AG04450 (cell line): ENCODE data around the gene SRPRA. TPM values are rescaled to one million over a fixed set of nuclear protein-coding genes. Genes with fewer than 3 reads are reported as not detected.
A peak's percentile ranks its signal among the peaks of the same experiment; 100 is the strongest.

Experiments
- CTCF ChIA-PET: fragments of 300-600, 350-600 bp; formaldehyde crosslinking; extraction: SDS; loops from one replicate; lab custom pipeline; 2022; ENCODE audit warnings: antibody characterized with exemption, inconsistent platforms; lab: Charles Lee
- POLR2A ChIA-PET: fragments of 350-600 bp; formaldehyde crosslinking; extraction: SDS; loops from one replicate; lab custom pipeline; 2021; ENCODE audit warnings: antibody characterized with exemption, inconsistent platforms; lab: Yijun Ruan, JAX
- DNase-seq: peaks from one replicate; pipeline ENCODE4 v3.0.0-alpha.2; 2011; ENCODE audit warnings: low read depth, low spot score
- H3K27ac ChIP-seq: one replicate; pipeline ENCODE4 v1.5.1; 2012; ENCODE audit warnings: low read depth, low read length, control low read depth
- H3K27me3 ChIP-seq: one replicate; pipeline ENCODE4 v1.6.0; 2012; ENCODE audit warnings: low read length; ENCODE audit not compliant: control insufficient read depth, insufficient read depth
- H3K4me3 ChIP-seq: 2 replicates; pipeline ENCODE4 v1.5.1; 2011; ENCODE audit warnings: mild to moderate bottlenecking, low read depth, low read length, control low read depth
- H3K9me3 ChIP-seq: 2 replicates; pipeline ENCODE4 v1.5.1; 2012; ENCODE audit warnings: low read length; ENCODE audit not compliant: control insufficient read depth, insufficient read depth
- polyA plus RNA-seq: library from polyadenylated mRNA; depleted of rRNA; stranded (reverse); fragments of >200 nt; gene quantifications from 2 replicates; pipeline ENCODE4 v1.2.3, GENCODE V29; 2011
- TF ChIP-seq, protein P1 (sequence below): IDR thresholded peaks from 2 replicates; pipeline ENCODE4 v1.5.1; 2011; ENCODE audit warnings: low read depth, low read length, control low read depth, inconsistent platforms

Gene SRPRA
- polyA plus RNA-seq, 1 experiment, result 124 TPM

- CTCF ChIA-PET, result interaction anchor here (1.1 to 3.0 kb wide), 3 partner anchors 14 to 413 kb away, joined by 4 to 19 read pairs (median 4); no protein-coding TSS in a partner anchor
- Histone ChIP-seq H3K4me3 (peak within 1 kb of the TSS; percentile 92), H3K27me3 (no peaks in the 10 kb centered on the region), H3K27ac (peak within 1 kb of the TSS; percentile 93), H3K9me3 (peaks cover 3% of the 10 kb centered on the region; the same call in 1 of the 2 replicates)
- peak; percentile 60 for DNase-seq
- TF ChIP-seq, protein P1, sequence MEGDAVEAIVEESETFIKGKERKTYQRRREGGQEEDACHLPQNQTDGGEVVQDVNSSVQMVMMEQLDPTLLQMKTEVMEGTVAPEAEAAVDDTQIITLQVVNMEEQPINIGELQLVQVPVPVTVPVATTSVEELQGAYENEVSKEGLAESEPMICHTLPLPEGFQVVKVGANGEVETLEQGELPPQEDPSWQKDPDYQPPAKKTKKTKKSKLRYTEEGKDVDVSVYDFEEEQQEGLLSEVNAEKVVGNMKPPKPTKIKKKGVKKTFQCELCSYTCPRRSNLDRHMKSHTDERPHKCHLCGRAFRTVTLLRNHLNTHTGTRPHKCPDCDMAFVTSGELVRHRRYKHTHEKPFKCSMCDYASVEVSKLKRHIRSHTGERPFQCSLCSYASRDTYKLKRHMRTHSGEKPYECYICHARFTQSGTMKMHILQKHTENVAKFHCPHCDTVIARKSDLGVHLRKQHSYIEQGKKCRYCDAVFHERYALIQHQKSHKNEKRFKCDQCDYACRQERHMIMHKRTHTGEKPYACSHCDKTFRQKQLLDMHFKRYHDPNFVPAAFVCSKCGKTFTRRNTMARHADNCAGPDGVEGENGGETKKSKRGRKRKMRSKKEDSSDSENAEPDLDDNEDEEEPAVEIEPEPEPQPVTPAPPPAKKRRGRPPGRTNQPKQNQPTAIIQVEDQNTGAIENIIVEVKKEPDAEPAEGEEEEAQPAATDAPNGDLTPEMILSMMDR, result no peak
- POLR2A ChIA-PET, result interaction anchor here (0.6 to 1.0 kb wide), 5 partner anchors 10 to 163 kb away, joined by 3 to 14 read pairs (median 3); no protein-coding TSS in a partner anchor
Measured at GRCh38 chr11:126303623-126304456, 35.1 kb upstream of the SRPRA start, which contains the start of gene DCPS. TSS of gene DCPS (plus strand) at chr11:126304060. CDS start at chr11:126304081, 21 bp downstream.

DNA sequence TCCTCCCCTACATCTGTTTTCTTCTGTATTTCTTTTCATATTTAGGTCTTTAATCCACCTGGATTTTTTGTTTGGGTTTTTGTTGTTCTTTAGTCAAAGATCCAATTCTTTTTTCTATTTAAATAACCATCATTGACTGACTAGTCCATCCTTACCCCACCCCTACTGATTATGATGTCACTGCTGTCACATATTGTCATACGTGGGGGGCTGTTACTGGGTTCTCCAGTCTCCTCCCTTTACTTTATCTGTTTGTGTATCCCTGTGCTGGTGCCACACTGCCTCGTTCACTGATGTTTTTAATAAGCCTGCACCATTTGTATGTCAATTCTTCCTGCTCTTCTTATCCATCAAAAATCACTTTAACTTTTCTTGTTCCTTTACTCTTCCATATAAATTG lies 28.3 kb upstream of the SRPRA start:
- CTCF ChIA-PET, result no interaction called here
- TF ChIP-seq, protein P1, result no peak

DNA sequence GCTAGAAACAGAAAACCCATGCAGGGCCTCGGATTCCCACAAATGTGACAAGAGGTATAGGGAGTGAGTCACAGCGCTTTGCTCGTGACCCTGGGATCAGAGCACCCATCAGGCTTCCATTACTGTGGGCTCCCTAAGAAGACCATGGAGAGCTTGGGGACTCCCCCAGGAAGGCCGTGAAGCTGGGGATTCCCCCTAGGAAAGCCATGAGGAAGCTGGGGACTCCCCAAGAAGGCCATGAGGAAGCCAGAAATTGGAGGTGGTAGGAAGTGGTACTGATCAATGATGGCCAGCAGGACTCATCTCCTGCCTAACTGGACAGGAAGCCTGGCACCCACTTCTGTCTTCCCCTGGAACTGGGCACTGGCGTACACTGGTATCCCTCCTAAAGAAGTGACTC lies 25.0 kb upstream of the SRPRA start:
- TF ChIP-seq, protein P1, result no peak
- no peak for DNase-seq
- no peaks in the 10 kb centered on the region; the same call in 1 of the 2 replicates for H3K9me3 ChIP-seq
- H3K27me3 ChIP-seq, result no peaks in the 10 kb centered on the region
- H3K27ac ChIP-seq, result no peak overlapping the region
- ChIA-PET CTCF (no interaction called here), POLR2A (interaction anchor here (0.7 kb wide), 1 partner anchor 10 kb away, joined by 3 read pairs; the partner anchor contains the start of gene DCPS)
- H3K4me3 ChIP-seq, result no peak overlapping the region

More for the DNA sequence above, 28.3 kb upstream of the SRPRA start:
- Histone ChIP-seq H3K27ac (no peak overlapping the region), H3K27me3 (no peaks in the 10 kb centered on the region), H3K9me3 (no peaks in the 10 kb centered on the region), H3K4me3 (no peak overlapping the region)
- DNase-seq, result no peak
- POLR2A ChIA-PET, result no interaction called here

DNA sequence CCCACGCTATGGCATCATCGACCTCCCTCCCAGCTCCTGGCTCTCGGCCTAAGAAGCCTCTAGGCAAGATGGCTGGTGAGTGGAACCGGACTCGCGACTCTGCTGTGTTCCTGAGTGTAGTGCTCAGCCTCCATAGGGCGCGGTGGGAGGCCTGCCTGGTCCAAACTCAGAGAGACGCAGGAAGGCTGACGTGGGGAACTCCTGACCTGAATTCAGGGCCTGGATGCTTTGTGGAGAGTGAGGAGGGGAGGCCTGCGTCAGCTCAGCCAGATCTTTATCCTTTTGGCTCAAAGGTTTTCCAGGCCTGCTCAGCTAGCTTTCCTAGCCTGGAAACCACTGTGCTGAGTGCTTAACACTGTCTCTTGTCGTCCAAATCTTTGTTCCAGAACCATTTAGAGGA lies 22.2 kb upstream of the SRPRA start:
- Histone ChIP-seq H3K27ac (no peak overlapping the region), H3K9me3 (no peaks in the 10 kb centered on the region; the same call in 1 of the 2 replicates), H3K27me3 (no peaks in the 10 kb centered on the region), H3K4me3 (no peak overlapping the region)
- no peak for DNase-seq
- ChIA-PET POLR2A (interaction anchor here (0.6 kb wide), 1 partner anchor 42 kb away, joined by 5 read pairs; no protein-coding TSS in a partner anchor), CTCF (no interaction called here)
- TF ChIP-seq, protein P1, result no peak

- Histone ChIP-seq H3K4me3 (no peak overlapping the region), H3K27me3 (no peaks in the 10 kb centered on the region), H3K9me3 (no peaks in the 10 kb centered on the region; the same call in 1 of the 2 replicates), H3K27ac (no peak overlapping the region)
- ChIA-PET CTCF (interaction anchor here (0.5 kb wide), 1 partner anchor 131 kb away, joined by 6 read pairs; no protein-coding TSS in a partner anchor), POLR2A (no interaction called here)
- TF ChIP-seq, protein P1, result no peak
- no peak for DNase-seq
Measured at GRCh38 chr11:126288237-126288636, 19.5 kb upstream of the SRPRA start.
